ENCODE data around the gene G3BP1.
"Not testable (repeated sequence)": the region's sequence is repeated elsewhere in the genome, so short reads cannot be mapped to it uniquely, and the experiment has no call there.

Gene G3BP1

DNA sequence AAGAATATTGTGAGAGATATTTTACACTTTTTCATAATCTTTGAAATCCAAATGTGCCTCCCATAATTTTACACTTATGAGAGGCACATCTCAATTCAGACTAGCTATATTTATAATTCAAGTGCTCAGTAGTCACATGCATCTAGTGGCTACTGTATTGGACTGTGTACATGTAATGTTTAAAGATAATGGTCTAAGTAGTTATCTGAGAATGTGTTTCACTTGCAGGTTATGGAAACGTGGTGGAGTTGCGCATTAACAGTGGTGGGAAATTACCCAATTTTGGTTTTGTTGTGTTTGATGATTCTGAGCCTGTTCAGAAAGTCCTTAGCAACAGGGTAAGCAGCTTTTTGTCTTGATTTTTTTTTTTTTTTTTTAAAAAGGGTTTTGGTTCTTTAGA, 28.8 kb downstream of the G3BP1 start:
- DNase-seq, result no peak

DNA sequence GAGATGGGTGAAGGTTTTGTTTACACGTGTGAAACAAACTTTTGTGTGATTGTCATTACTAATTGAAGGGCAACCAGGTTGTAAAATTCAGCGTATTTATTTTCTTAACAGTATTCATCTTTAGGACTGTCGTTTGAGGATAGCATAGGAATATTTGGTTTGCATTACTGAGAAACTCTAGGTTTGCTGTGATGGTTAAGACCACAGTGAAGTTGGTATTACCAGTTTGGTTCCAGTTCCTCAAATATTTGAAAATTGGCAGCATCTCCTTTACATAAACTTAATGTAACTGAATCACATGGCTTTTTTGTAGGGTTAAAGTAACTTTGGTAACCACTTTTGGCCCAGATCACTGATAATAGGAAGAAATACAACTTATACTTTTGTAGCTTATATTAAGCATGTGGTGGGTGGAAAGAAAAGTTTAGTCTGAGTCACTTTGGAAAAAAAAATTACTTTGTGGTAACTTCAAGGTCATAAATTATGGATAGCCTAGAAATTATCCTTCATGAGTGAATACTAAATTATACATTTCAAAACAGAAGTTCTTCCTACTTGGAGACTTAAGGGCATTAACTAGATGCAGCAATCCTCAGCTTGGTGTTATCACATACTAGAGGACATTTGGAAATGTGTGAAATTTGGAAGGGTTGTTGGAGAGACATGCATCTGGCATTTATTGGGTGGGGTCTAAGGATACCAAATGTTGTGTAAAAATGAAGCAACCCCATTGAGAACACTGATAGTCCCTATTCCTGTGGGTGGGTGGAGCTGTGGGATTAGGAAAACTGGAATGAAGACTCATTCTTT, 33.9 kb downstream of the G3BP1 start:
- no peak for DNase-seq

DNA sequence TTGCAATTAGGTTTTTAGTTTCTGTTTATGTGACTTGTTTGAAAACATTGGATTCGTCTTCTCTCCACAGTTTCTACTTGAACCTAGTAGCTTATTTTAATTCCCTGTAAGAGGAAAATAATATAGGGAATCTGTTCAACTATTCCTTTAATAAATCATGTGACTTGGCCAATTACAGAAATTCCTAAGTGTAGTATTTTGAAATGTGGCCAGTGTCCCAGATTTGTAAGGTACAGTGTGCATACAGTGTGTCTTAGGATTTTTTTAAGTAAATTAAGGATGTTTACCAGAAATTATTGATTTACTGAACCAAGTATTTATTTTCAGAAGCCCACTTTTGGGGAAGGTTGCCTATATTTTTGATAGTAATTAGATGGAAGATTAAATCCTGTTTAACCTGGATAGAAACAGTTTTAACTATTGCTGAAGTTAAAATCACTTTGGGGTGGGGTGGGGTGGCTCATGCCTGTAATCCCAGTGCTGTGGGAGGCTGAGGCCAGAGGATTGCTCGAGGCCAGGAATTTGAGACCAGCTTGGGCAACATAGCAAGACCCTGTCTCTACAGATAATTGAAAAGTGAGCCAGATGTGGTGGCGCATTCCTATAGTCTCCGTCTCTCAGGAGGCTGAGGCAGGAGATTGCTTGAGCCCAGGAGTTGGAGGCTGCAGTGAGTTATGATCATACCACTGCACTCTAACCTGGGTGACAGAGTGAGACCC, 36.9 kb downstream of the G3BP1 start:
- DNase-seq, result no peak

DNA sequence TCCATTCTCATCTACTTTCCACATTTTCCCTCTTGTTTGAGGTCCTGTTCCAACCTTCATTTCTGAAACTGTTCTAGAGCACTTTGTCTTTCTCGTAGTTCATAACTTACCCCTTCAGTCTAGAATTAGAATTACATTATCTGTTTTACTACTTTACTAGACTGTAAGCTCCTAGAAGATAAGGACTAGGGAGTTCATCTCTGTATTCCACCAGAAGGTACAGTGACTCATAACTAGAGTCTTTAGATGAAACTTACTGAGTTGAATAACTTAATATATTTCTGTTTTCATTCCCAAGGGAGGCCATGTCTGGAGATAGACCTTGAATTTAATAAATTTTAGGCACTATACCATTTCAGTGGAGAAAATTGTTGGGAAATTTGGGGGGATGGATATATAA, 38.7 kb downstream of the G3BP1 start:
- DNase-seq, result no peak

DNA sequence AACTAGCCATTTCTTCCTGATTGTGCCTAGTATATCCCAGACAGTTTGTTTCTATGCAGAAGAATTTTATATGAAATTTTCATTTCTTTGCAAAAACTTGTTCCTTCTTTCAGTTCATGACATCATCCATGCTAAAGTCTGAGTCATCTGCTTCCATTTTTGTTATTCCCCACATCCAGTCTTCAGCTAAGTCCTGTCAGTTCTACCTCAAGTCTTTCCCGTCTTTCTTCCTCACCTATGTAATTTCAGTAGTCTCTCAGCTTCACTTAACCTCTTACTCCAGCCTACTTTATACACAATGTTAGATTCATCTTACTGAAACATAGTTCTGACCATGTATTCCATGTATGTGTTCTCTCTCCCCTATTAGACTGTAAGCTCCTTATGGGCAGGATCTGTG, 39.1 kb downstream of the G3BP1 start:
- no peak for DNase-seq

DNA sequence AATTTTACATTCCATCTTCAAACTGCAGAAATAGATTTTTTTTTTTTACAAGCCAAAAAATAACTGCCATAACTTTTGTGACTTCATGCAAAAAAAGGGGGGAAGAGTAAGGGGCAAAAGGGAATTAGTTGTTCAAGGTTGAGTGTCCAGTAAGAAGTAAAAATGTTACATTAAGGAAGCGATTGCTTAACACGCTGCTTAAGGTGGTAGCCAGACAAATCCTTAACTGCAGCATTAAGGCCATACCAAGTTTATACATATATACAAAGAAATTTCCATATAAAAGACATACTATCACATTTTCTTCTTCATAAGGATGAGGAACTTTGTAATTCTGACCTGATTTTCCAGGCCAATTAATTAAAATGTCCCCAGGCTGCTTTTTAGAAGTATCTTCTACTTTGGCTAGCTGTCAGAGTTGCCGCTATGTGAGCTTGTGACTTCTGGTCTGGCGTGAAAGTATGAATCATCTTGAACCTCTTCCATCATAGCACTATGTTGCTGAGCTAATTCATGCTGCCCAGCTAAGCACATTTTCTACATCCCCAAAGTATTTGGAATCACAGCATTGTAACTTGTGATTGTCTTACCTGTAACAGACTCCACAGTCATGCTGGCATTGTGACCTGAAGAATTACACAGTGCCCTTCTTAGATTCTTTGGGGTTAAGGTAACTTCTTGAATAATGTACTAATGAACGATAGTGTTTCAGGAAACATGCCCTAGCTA, 40.0 kb downstream of the G3BP1 start:
- no peak for DNase-seq

DNA sequence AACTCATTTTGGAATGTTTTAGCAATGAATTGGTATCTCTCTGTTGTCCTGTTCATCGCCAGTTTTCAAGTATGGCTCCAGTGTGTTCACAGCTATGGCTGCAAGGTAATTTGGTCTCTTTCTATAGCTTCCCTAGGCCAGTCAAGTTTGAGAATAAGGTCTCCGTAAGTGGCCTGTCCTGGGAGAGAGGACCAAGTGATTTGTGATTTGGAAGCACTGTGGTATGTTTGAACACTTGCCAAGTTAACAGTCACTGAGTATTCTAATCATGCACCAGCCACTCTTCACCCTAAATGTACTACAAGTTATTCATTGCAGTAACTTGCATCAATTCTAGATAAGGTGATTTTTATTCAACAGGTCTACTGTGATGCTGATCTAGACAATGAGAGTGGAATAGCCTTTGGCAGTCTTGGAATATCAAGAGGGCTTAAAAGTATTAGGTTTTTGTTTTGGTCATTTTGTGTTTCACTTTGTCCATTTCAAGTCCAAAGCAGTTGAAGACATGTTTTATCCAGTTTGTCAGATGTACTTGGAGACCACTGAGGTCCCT, 41.1 kb downstream of the G3BP1 start:
- no peak for DNase-seq

DNA sequence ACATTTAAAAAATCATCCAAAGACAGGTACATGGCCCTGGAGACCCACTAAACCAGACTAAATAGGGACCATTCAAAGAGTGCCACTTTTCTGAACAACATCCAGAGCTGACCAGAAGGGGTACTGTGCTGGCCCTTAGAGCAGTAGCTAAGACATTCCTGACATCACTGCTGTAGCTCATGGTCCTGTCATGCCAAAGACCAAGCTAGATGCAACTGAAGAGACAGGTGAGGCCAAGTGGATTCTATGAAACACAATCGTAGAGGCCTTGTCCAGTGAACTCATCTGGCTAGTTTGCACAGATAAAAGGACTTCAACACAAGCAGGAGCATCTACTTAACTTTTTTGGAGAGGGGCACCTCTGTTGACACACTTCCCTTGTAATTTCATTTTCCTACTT, 43.3 kb downstream of the G3BP1 start:
- no peak for DNase-seq

DNA sequence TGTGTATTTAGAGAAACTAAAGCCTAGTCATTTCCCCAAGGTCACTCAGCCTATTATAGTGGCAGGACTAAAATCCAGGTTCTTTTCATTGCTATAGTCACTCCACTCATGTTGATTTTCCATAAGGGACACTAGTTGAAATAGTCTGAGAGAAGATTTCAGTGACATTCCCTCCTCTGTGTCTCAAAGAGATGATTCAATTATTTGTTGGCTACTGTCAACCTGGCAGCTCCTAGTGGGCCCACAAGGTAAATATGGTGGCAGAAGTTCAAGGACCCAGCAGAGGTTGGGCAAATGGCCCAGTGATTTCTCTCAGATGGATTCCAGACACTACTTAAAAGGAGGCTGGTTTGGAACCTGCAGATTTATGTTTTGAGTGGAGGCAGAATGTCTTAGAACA, 48.1 kb downstream of the G3BP1 start:
- no peak for DNase-seq

DNA sequence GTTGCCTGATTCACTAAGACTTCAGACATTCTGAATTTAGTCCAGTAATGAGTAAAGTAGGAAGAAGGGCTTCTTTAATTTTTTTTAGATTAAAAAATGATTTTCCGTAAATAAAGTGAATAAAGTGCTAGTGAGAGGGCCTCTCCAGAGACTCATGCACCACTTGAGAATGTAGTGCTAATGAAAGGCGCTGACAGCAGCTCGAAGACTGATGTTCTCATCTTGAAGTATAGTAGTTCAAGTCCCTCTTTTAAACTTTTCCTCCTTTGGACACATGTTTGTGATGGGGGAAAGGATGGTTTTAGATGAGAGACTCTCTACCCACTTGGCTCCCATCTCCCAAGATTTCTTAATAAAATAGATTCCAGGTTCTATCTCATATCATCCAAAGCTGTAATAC, 48.5 kb downstream of the G3BP1 start:
- DNase-seq, result no peak

DNA sequence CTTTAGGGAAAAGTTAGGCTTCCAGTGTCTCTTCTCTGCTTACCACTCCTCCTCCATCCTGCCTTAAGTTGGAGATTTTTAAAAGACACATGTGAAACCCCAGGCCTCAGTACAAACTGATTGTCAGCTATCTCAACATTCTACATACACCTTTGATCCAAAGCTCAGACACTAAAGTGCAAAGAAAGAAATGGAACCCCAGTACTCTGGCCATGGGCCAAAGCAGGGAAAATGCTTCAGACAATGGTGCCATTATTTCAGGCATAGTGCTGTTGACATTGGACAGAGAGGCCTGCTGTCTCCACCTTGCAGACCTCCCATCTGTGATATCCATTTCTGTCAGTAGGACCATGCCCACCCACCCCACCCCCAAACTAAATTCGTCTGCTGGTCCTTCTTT, 49.1 kb downstream of the G3BP1 start:
- DNase-seq, result peak; percentile 25

DNA sequence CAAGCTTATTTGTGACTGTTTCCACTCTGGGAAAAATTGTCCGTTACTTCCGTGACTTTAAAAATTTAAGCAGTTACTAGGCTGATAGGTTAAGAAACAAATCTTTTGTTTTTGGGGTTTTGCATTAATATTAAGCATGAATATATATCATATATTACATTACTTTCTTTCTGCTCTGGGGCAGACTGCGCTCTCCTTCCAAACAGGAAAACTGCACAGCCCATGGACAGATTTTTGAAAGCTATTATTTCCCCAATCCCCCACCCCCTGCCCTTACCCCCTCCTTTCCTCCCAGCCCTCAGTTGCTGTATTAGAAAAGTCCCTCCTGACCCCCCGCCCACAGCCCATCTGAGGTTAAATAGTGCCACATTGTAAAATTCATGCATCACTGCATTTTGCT, 50.4 kb downstream of the G3BP1 start:
- no peak for DNase-seq

DNA sequence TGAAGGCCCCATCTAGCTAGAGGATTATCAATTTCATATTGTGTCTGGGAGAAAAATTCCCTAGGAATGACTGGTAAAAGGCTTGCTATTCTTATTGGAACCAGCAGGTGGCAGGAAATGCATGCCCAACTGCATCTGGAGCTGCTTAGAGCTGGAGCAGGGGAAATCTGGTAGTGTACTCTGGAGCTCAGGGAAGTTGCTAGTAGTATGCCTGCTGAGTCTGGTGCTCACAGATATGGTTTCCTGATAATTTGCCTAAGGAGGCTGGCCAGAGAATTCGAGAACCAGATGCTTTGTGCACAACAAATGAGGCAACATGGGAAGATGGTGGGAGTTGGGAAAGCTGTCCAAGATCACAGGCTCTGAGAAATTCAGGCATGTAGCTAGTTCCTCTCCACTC, 53.7 kb downstream of the G3BP1 start:
- peak; percentile 68 for DNase-seq

DNA sequence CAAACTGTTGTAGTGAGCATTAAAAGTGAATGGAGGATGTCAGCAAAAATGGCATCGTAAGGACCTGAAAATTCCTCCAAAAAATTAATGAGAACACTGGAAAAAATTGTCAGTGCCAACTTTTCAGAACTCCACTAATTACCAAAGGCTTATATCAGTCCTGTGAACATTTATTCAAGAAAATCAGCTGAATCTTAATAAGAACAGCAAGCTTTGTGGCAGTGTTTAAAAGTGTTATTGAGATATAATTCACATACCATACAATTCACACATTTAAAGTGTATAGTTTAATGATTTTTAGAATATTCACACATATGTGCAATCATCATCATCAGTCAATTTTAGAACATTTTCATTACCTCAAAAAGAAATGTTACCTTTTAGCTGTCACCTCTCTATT, 57.6 kb downstream of the G3BP1 start:
- DNase-seq, result no peak

DNA sequence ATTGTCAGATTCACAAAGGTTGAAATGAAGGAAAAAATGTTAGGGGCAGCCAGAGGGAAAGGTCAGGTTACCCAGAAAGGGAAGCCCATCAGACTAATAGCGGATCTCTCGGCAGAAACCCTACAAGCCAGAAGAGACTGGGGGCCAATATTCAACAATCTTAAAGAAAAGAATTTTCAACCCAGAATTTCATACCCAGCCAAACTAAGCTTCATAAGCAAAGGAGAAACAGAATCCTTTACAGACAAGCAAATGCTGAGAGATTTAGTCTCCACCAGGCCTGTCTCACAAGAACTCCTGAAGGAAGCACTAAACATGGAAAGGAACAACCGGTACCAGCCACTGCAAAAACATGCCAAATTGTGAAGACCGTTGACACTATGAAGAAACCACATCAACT, 61.1 kb downstream of the G3BP1 start:
- DNase-seq, result not testable (repeated sequence)

DNA sequence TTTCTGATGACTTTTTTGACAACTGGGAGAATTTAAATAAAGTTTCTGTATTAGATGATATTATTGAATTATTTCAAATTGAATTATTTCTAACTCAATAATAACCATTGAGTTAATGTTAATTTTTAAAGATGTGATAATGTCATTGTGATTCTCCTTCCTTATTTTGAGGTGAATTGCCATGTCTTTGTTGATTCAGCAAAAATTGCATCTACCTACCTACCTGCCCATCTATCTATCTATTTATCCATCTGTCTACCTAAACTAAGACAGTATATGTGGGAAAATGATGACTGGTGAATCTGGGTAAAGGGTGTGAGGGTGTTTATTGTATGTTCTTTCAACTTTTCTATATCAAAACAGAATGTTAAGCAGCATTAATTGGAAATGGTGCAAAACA, 75.0 kb downstream of the G3BP1 start:
- DNase-seq, result no peak

DNA sequence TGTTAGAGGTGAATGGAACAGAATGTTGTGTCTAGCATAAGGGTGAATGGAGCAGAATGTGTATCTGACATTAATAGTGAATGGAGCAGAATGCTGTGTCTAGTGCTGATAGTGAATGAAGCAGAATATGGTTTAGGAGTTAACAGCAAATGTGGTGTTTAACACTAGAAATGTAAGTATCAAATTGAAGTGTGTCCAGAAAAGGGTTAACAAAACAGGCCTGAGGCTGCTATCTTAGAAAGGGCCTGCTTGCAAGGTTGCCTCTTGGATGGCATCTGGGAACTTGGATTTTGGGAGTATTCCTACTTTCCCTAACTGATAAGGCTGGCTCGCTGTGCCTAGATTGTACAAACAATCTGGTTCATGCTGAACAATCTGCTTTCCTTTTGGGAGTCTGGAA, 76.1 kb downstream of the G3BP1 start:
- DNase-seq, result no peak

DNA sequence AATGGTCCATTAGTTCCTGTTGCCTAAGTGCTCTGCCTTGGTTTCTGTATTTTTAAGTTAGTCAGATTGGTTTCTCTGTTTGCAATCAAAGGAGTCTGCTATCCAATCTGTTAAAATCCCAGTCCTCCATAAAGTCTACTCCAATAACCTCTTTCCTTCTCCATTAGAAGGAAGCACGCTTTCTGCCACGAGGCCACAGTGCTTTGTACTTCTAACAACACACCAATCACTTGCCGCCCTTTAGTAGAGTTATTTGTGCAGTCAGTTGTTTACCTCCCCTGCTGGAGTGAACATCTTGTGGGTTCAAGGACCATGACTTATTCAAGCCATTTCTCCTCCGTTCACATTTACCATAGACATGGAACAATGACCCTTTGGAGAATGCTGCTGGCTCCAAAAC, 83.9 kb downstream of the G3BP1 start:
- no peak for DNase-seq

DNA sequence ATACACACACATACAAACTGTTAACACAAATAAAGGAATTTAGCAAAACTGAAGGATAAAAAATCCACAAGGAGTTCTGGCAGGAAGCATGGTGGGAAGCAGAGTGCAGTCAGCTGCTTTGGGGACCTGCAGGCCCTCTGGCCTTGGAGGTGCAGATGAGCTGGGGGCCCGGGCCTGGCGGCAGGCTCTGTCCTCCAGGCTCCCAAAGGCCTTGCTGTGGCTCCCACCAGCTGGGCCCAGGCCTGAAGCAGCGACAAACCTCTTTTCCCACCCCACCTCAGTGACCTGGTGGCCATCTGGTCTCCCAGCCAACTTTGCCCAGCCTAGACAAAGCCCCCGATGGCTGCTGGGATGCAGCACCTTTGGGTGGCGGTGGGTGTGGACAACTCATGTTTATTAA, 85.1 kb downstream of the G3BP1 start:
- no peak for DNase-seq

DNA sequence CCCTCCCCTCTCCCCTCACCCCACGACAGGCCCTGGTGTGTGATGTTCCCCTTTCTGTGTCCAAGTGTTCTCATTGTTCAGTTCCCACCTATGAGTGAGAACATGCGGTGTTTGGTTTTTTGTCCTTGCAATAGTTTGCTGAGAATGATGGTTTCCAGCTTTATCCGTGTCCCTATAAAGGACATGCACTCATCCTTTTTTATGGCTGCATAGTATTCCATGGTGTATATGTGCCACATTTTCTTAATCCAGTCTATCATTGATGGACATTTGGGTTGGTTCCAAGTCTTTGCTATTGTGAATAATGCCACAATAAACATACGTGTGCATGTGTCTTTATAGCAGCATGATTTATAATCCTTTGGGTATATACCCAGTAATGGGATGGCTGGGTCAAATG, 89.1 kb downstream of the G3BP1 start:
- not testable (repeated sequence) for DNase-seq
